HCT116 (cell line): ENCODE measurements around the gene ZNF581. TPM values are rescaled to one million over a fixed set of nuclear protein-coding genes. Genes with fewer than 3 reads are reported as not detected.

Experiments used
- ATAC-seq: fragments of 200-7000 bp; cut with Tn5 transposase; 2 replicates; pipeline ENCODE4 v1.9.1; 2020; ENCODE audit warnings: mild to moderate bottlenecking, moderate library complexity
- BruUV-seq: library from RNA; stranded (reverse); fragments of 400-500 nt; replicated peaks from 2 replicates; lab custom pipeline; 2021; lab: Mats Ljungman, UMichigan
- CTCF ChIA-PET: fragments of 300-600 bp; sonication (Branson Sonifier 250); formaldehyde crosslinking; loops from one replicate; lab custom pipeline; 2021; ENCODE audit warnings: antibody characterized with exemption; lab: Charles Lee
- POLR2A ChIA-PET: fragments of 300-600, 350-600 bp; sonication (Branson Sonifier 250); formaldehyde crosslinking; loops from one replicate; lab custom pipeline; 2021; ENCODE audit warnings: antibody characterized with exemption; lab: Charles Lee
- RAD21 ChIA-PET, 2 experiments: fragments of 300-600 bp; sonication (Branson Sonifier 250); formaldehyde crosslinking; loops; one replicate each; lab custom pipeline; 2023; ENCODE audit warnings: low total read pairs in 2 of 2; ENCODE audit not compliant: uncharacterized antibody in 2 of 2, unreplicated experiment in 2 of 2, low non-redundant PET in 1 of 2; lab: Charles Lee
- DNase-seq: peaks from one replicate; pipeline ENCODE4 v3.0.0-alpha.2; 2010; ENCODE audit warnings: low read depth, low spot score
- H2AFZ ChIP-seq: fragments of 200-600 bp; shearing (Covaris generic), sonication (generic); 2 replicates; pipeline ENCODE4 v1.6.1; 2017; ENCODE audit warnings: low read depth, mixed run types, mixed read lengths, antibody characterized with exemption, low read length; ENCODE audit not compliant: poor library complexity, severe bottlenecking
- H3K27ac ChIP-seq: 2 replicates; pipeline ENCODE4 v1.5.1; 2012; ENCODE audit warnings: low read depth, low read length
- H3K27me3 ChIP-seq: fragments of 200-600 bp; sonication (generic); 2 replicates; pipeline ENCODE4 v1.6.1; 2016; ENCODE audit warnings: mixed run types, low read length, mixed read lengths; ENCODE audit not compliant: insufficient read depth
- H3K36me3 ChIP-seq, 2 experiments: fragments of 200-500 bp in 1 of 2; fragments of 200-600 bp in 1 of 2; sonication (Bioruptor generic) in 1 of 2; sonication (generic) in 1 of 2; 2 replicates each; pipeline versions ENCODE4 v1.5.1 to v1.6.1; 2014 to 2016; ENCODE audit warnings: low read length in 2 of 2, inconsistent platforms in 1 of 2, mixed read lengths in 1 of 2, mixed run types in 1 of 2; ENCODE audit not compliant: insufficient read depth in 2 of 2, control insufficient read depth in 1 of 2
- H3K4me1 ChIP-seq, 2 experiments: fragments of 200-600 bp in 1 of 2; sonication (generic) in 1 of 2; 2 replicates each; pipeline versions ENCODE4 v1.5.1 to v1.6.1; 2012 to 2017; ENCODE audit warnings: low read length in 2 of 2, inconsistent platforms in 1 of 2, mild to moderate bottlenecking in 1 of 2, mixed read lengths in 1 of 2, mixed run types in 1 of 2, moderate library complexity in 1 of 2; ENCODE audit not compliant: insufficient read depth in 2 of 2, control insufficient read depth in 1 of 2
- H3K4me2 ChIP-seq: fragments of 200-600 bp; sonication (generic); 2 replicates; pipeline ENCODE4 v1.6.1; 2017; ENCODE audit warnings: mixed run types, low read length, mixed read lengths
- H3K4me3 ChIP-seq, 2 experiments: fragments of 200-600 bp in 1 of 2; sonication (generic) in 1 of 2; replicated peaks in 1 of 2; 2 replicates each; pipeline ENCODE4 v1.5.1; 2011 to 2016; ENCODE audit warnings: low read length in 2 of 2, control low read depth in 1 of 2, low read depth in 1 of 2, mild to moderate bottlenecking in 1 of 2, mixed read lengths in 1 of 2, mixed run types in 1 of 2
- H3K79me2 ChIP-seq: fragments of 200-600 bp; sonication (generic); 2 replicates; pipeline ENCODE4 v1.6.1; 2017; ENCODE audit warnings: mild to moderate bottlenecking, mixed run types, low read length, moderate library complexity, mixed read lengths; ENCODE audit not compliant: insufficient read depth
- H3K9ac ChIP-seq: fragments of 200-600 bp; sonication (generic); 2 replicates; pipeline ENCODE4 v1.6.1; 2016; ENCODE audit warnings: low read length, mixed read lengths
- H3K9me2 ChIP-seq: fragments of 200-600 bp; sonication (generic), shearing (Covaris generic); 2 replicates; pipeline ENCODE4 v1.6.1; 2017; ENCODE audit warnings: mixed run types, mild to moderate bottlenecking, moderate library complexity; ENCODE audit not compliant: insufficient read depth
- H3K9me3 ChIP-seq, 2 experiments: fragments of 200-500 bp in 1 of 2; fragments of 200-600 bp in 1 of 2; sonication (Bioruptor generic) in 1 of 2; sonication (generic) in 1 of 2; 2 replicates each; pipeline ENCODE4 v1.6.1; 2014 to 2017; ENCODE audit warnings: low read length in 2 of 2, mixed read lengths in 2 of 2, inconsistent platforms in 1 of 2, low read depth in 1 of 2, mild to moderate bottlenecking in 1 of 2, mixed run types in 1 of 2, moderate library complexity in 1 of 2; ENCODE audit not compliant: control insufficient read depth in 1 of 2, insufficient read depth in 1 of 2
- H4K20me1 ChIP-seq: fragments of 200-600 bp; sonication (generic), shearing (Covaris generic); 2 replicates; pipeline ENCODE4 v1.6.1; 2017; ENCODE audit warnings: mixed run types, mild to moderate bottlenecking, moderate library complexity; ENCODE audit not compliant: insufficient read depth
- ATF3 ChIP-seq: IDR thresholded peaks from 2 replicates; pipeline ENCODE4 v1.6.1; 2012
- CEBPB ChIP-seq: IDR thresholded peaks from 2 replicates; pipeline ENCODE4 v1.6.1; 2012; ENCODE audit warnings: low read depth
- ELF1 ChIP-seq: IDR thresholded peaks from 2 replicates; pipeline ENCODE4 v1.6.1; 2012; ENCODE audit warnings: low read depth, borderline replicate concordance
- EZH2 ChIP-seq: fragments of 200-600 bp; sonication (generic); IDR thresholded peaks from 2 replicates; pipeline ENCODE4 v1.6.1; 2017; ENCODE audit warnings: antibody characterized with exemption, mixed run types
- EZH2phosphoT487 ChIP-seq: fragments of 200-600 bp; IDR thresholded peaks from 2 replicates; pipeline ENCODE4 v1.6.1; 2018; ENCODE audit warnings: antibody characterized with exemption, borderline replicate concordance
- FOSL1 ChIP-seq: IDR thresholded peaks from 2 replicates; pipeline ENCODE4 v1.6.1; 2012; ENCODE audit warnings: low read depth
- JUND ChIP-seq: IDR thresholded peaks from 2 replicates; pipeline ENCODE4 v1.6.1; 2012
- POLR2A ChIP-seq: IDR thresholded peaks from 2 replicates; pipeline ENCODE4 v1.7.0; 2011; ENCODE audit warnings: borderline replicate concordance; ENCODE audit not compliant: insufficient read depth, insufficient read length; ENCODE audit errors: extremely low read depth
- POLR2AphosphoS5 ChIP-seq: IDR thresholded peaks from 2 replicates; pipeline ENCODE4 v1.6.1; 2011; ENCODE audit warnings: mild to moderate bottlenecking, low read depth, low read length, moderate library complexity
- SIN3A ChIP-seq: IDR thresholded peaks from 2 replicates; pipeline ENCODE4 v1.6.1; 2012; ENCODE audit warnings: low read depth
- SP1 ChIP-seq: IDR thresholded peaks from 2 replicates; pipeline ENCODE4 v1.6.1; 2012; ENCODE audit warnings: low read depth
- TCF7L2 ChIP-seq: IDR thresholded peaks from 2 replicates; pipeline ENCODE4 v1.7.0; 2011; ENCODE audit warnings: borderline replicate concordance, inconsistent platforms; ENCODE audit not compliant: insufficient read depth, insufficient read length; ENCODE audit errors: extremely low read depth
- ZBTB33 ChIP-seq: IDR thresholded peaks from 2 replicates; pipeline ENCODE4 v1.6.1; 2011; ENCODE audit warnings: mild to moderate bottlenecking, low read length, moderate library complexity; ENCODE audit not compliant: insufficient replicate concordance; ENCODE audit errors: extremely low read depth
- intact Hi-C: fragments of 100-400 bp; cut with micrococcal nuclease; formaldehyde crosslinking; loops from 2 replicates; pipeline ENCODE4 v1.10.0; 2022
- total RNA-seq: library from RNA; stranded (reverse); gene quantifications from one replicate; pipeline ENCODE4 v1.2.1, GENCODE V29; 2021; ENCODE audit not compliant: unreplicated experiment

ZNF581 gene
- total RNA-seq, 1 experiment from 2014 or later, result 44.4 TPM

- ChIA-PET CTCF (no interaction called here), RAD21 (no interaction called here), POLR2A (no interaction called here)
- TF ChIP-seq CEBPB, result no peak
- no peak for TF ChIP-seq POLR2A
- no peak for TF ChIP-seq POLR2AphosphoS5
- no peak for TF ChIP-seq SP1
- TF ChIP-seq FOSL1, result no peak
- H3K9me3 ChIP-seq, result no peaks in the 10 kb centered on the region
- intact Hi-C loops, result no loop called here
- peaks cover 20% of the 10 kb centered on the region for H3K79me2 ChIP-seq
- H3K27ac ChIP-seq, result peak overlapping the region; percentile 83; the same call in 1 of the 2 replicates
- no peaks in the 10 kb centered on the region for H3K27me3 ChIP-seq
- ATAC-seq, result no peak
- no peak overlapping the region for H3K9ac ChIP-seq
- BruUV-seq, result no TSS peak
- peaks cover 33 to 55% of the 10 kb centered on the region in 2 experiments for H3K4me1 ChIP-seq
- H3K4me2 ChIP-seq, result no peak overlapping the region
- H3K36me3 ChIP-seq, result peaks cover 0 to 3% of the 10 kb centered on the region in 2 experiments; a peak in 2 of 4 replicates
- H3K4me3 ChIP-seq, result no peak overlapping the region
- H4K20me1 ChIP-seq, result no peaks in the 10 kb centered on the region
- no peak overlapping the region for H2AFZ ChIP-seq
- no peak for DNase-seq
- no peaks in the 10 kb centered on the region for H3K9me2 ChIP-seq
Observed at GRCh38 chr19:55602104-55603001, 41.1 kb upstream of the ZNF581 start.

DNA sequence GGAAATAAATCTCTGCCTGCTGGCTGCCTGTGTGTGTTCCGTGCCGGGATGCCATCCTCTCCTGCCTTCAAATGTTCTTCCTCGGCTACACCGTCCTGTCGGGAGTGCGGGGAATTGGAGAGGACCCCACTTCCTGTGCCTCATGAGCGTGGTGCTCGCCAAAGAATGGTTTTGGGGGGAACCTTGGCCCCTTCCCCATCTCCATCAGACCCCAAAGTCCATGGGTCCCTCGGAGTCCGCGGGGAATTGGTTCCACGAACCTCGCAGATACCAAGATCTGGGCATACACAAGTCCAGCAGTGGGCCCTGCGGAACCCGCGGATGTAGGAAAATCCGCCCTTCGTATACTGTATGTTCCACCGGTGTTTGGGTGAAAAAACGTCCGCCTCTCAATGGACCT is 40.3 kb upstream of the ZNF581 start:
- Histone ChIP-seq H3K9me2 (no peaks in the 10 kb centered on the region), H3K9ac (no peak overlapping the region), H2AFZ (no peak overlapping the region), H3K9me3 (no peaks in the 10 kb centered on the region), H3K36me3 (peaks cover 4 to 6% of the 10 kb centered on the region in 2 experiments; a peak in 2 of 4 replicates), H3K4me2 (no peak overlapping the region; the same call in 1 of the 2 replicates), H4K20me1 (no peaks in the 10 kb centered on the region), H3K79me2 (peaks cover 28% of the 10 kb centered on the region), H3K4me3 (no peak overlapping the region), H3K27ac (peak overlapping the region; percentile 15; the same call in 1 of the 2 replicates), H3K27me3 (no peaks in the 10 kb centered on the region), H3K4me1 (peaks cover 31 to 53% of the 10 kb centered on the region in 2 experiments)
- ATAC-seq (no peak), DNase-seq (no peak)
- ChIA-PET POLR2A (no interaction called here), CTCF (no interaction called here), RAD21 (no interaction called here)
- intact Hi-C loops, result no loop called here
- no TSS peak for BruUV-seq
- TF ChIP-seq ELF1 (no peak), ATF3 (no peak), FOSL1 (no peak), SIN3A (no peak), EZH2 (no peak), TCF7L2 (no peak), ZBTB33 (no peak), SP1 (no peak), EZH2phosphoT487 (no peak), POLR2AphosphoS5 (no peak), JUND (no peak)
